DOHH2 (cell line): ENCODE measurements around the gene ELMOD3.
A peak's percentile ranks its signal among the peaks of the same experiment; 100 is the strongest.

Experiments used
- H3F3A ChIP-seq: fragments of 200-600 bp; sonication (generic), shearing (Covaris generic); 2 replicates; pipeline ENCODE4 v1.6.0; 2016; ENCODE audit warnings: antibody characterized with exemption, mild to moderate bottlenecking; ENCODE audit not compliant: control insufficient read depth, insufficient read depth
- H3K27ac ChIP-seq: fragments of 200-600 bp; sonication (generic); 2 replicates; pipeline ENCODE4 v1.5.1; 2014; ENCODE audit warnings: low read depth, mild to moderate bottlenecking, low read length, moderate library complexity
- H3K27me3 ChIP-seq: fragments of 200-600 bp; sonication (generic); 2 replicates; pipeline ENCODE4 v1.6.1; 2014; ENCODE audit warnings: mild to moderate bottlenecking, low read length, mixed read lengths; ENCODE audit not compliant: control insufficient read depth
- H3K36me3 ChIP-seq: fragments of 200-600 bp; sonication (generic); 2 replicates; pipeline ENCODE4 v1.6.1; 2014; ENCODE audit warnings: mild to moderate bottlenecking, low read length, moderate library complexity, mixed read lengths; ENCODE audit not compliant: control insufficient read depth
- H3K4me1 ChIP-seq: fragments of 200-600 bp; sonication (generic); 2 replicates; pipeline ENCODE4 v1.6.1; 2014; ENCODE audit warnings: mild to moderate bottlenecking, low read length, mixed read lengths; ENCODE audit not compliant: control insufficient read depth
- H3K4me2 ChIP-seq: fragments of 200-600 bp; sonication (generic); 2 replicates; pipeline ENCODE4 v1.6.0; 2014; ENCODE audit warnings: mild to moderate bottlenecking, low read length, moderate library complexity
- H3K4me3 ChIP-seq: fragments of 200-600 bp; sonication (generic); 2 replicates; pipeline ENCODE4 v1.5.1; 2014; ENCODE audit warnings: mild to moderate bottlenecking, low read length, mixed read lengths
- H3K79me2 ChIP-seq: fragments of 200-600 bp; sonication (generic); 2 replicates; pipeline ENCODE4 v1.6.1; 2014; ENCODE audit warnings: mild to moderate bottlenecking, low read length, mixed read lengths; ENCODE audit not compliant: control insufficient read depth
- H3K9me2 ChIP-seq: fragments of 200-600 bp; sonication (generic); replicated peaks from 2 replicates; pipeline ENCODE4 v1.6.1; 2014; ENCODE audit warnings: mild to moderate bottlenecking, low read length, mixed read lengths; ENCODE audit not compliant: control insufficient read depth
- H3K9me3 ChIP-seq: fragments of 200-600 bp; sonication (generic); 2 replicates; pipeline ENCODE4 v1.6.1; 2014; ENCODE audit warnings: antibody characterized with exemption, low read length, mixed read lengths; ENCODE audit not compliant: control insufficient read depth, insufficient read depth
- H4K20me1 ChIP-seq: fragments of 200-600 bp; sonication (generic); 2 replicates; pipeline ENCODE4 v1.6.0; 2014; ENCODE audit warnings: low read depth, mild to moderate bottlenecking, antibody characterized with exemption, low read length, moderate library complexity; ENCODE audit not compliant: control insufficient read depth, insufficient read depth
- EZH2phosphoT487 ChIP-seq: fragments of 200-600 bp; sonication (generic); IDR thresholded peaks from 2 replicates; pipeline ENCODE4 v1.6.1; 2017; ENCODE audit warnings: borderline replicate concordance, mild to moderate bottlenecking, antibody characterized with exemption, low read length, moderate library complexity, mixed read lengths
- TF ChIP-seq, protein P1 (sequence below): fragments of 200-600 bp; sonication (generic); IDR thresholded peaks from one replicate; pipeline ENCODE4 v1.5.1; 2014; ENCODE audit warnings: antibody characterized with exemption, mild to moderate bottlenecking, low read depth, low read length; ENCODE audit not compliant: poor library complexity, severe bottlenecking

The ELMOD3 gene

DNA sequence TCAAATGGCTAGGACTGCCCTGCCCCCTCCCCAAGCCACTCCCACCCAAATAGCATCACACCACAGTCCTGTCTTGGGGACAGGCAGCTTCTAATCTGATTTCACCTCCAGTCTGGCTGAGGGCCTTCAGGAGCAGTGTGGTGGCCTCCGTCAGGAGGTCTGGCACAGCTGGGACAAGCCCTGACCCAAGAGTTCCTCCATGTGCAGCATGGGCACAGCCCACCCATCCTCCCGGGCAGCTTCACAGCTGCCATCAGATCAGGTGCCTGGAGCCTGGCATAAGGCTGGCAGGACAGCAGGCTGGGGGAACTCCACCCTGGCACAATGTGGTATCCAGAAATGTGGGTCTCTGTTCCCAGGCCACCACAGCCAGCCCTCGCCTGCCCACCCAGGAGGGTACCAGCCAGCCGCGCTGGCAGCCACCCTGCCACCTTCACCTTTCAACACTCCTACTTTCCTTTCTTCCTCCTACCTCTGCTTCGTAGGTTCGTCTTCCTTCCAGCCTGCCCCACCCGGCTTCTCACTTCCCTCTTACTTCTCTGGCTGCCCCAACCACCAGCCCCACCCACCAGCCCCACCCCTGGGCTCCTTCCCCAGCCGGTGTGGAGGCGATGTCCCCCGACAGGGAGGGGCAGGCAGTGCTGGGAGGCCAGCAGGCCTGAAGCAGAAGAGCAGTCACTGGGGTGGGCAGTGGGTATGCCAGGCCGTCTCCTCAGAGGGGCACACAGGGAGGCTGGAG, 55.4 kb downstream of the ELMOD3 start, which contains the start of gene CAPG:
Gene CAPG (minus strand): TSS at position 522 of the 739 bp plus-strand sequence. CDS start 8,221 bp downstream, outside the sequence.
- peaks cover 20% of the 10 kb centered on the region for H3K27me3 ChIP-seq
- peak within 1 kb of the TSS; percentile 18; the same call in 1 of the 2 replicates for H3K4me3 ChIP-seq
- H3K9me3 ChIP-seq = no peaks in the 10 kb centered on the region
- H3K79me2 ChIP-seq = no peaks in the 10 kb centered on the region
- H3K9me2 ChIP-seq = no peaks in the 10 kb centered on the region
- H3K36me3 ChIP-seq = no peaks in the 10 kb centered on the region
- no peaks in the 10 kb centered on the region for H3F3A ChIP-seq
- no peak within 1 kb of the TSS for H3K27ac ChIP-seq
- peak within 1 kb of the TSS; percentile 37 for H3K4me2 ChIP-seq
- no peaks in the 10 kb centered on the region for H4K20me1 ChIP-seq
- no peak for TF ChIP-seq EZH2phosphoT487
- TF ChIP-seq, protein P1, sequence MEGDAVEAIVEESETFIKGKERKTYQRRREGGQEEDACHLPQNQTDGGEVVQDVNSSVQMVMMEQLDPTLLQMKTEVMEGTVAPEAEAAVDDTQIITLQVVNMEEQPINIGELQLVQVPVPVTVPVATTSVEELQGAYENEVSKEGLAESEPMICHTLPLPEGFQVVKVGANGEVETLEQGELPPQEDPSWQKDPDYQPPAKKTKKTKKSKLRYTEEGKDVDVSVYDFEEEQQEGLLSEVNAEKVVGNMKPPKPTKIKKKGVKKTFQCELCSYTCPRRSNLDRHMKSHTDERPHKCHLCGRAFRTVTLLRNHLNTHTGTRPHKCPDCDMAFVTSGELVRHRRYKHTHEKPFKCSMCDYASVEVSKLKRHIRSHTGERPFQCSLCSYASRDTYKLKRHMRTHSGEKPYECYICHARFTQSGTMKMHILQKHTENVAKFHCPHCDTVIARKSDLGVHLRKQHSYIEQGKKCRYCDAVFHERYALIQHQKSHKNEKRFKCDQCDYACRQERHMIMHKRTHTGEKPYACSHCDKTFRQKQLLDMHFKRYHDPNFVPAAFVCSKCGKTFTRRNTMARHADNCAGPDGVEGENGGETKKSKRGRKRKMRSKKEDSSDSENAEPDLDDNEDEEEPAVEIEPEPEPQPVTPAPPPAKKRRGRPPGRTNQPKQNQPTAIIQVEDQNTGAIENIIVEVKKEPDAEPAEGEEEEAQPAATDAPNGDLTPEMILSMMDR = no peak
- peaks cover 23% of the 10 kb centered on the region for H3K4me1 ChIP-seq

GRCh38 chr2:85410584-85411404, 56.2 kb downstream of the ELMOD3 start:
- Histone ChIP-seq H3K79me2 (no peaks in the 10 kb centered on the region), H3K4me3 (no peak overlapping the region), H3K27me3 (peaks cover 20% of the 10 kb centered on the region), H3K4me1 (peaks cover 23% of the 10 kb centered on the region), H3K4me2 (peak overlapping the region; percentile 37), H3K36me3 (no peaks in the 10 kb centered on the region), H3K9me2 (no peaks in the 10 kb centered on the region), H4K20me1 (no peaks in the 10 kb centered on the region), H3K27ac (no peak overlapping the region), H3K9me3 (no peaks in the 10 kb centered on the region), H3F3A (no peaks in the 10 kb centered on the region)
- TF ChIP-seq EZH2phosphoT487 = no peak
- TF ChIP-seq, protein P1 = no peak

DNA sequence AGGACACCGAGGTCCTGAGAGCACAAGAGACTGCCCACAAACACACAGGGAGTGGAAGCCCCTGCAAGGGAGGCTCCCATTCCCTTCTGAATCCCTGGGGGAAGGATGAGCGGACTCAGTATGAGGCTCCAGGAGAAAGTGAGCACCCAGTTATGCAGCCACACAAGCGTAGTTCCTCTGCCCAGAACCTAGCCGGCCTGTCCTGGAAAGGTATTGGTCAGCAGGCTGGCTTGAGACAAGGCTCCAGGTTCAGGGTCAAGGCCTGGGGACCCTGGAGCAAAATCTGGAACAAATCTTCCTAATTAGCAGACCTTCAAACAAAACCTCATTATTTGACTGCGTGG, 56.8 kb downstream of the ELMOD3 start:
- Histone ChIP-seq H3K27ac (no peak overlapping the region), H3K27me3 (peaks cover 20% of the 10 kb centered on the region), H3K9me3 (no peaks in the 10 kb centered on the region), H4K20me1 (no peaks in the 10 kb centered on the region), H3K79me2 (no peaks in the 10 kb centered on the region), H3K4me1 (peaks cover 23% of the 10 kb centered on the region), H3K4me3 (no peak overlapping the region), H3F3A (no peaks in the 10 kb centered on the region), H3K4me2 (no peak overlapping the region), H3K9me2 (no peaks in the 10 kb centered on the region), H3K36me3 (no peaks in the 10 kb centered on the region)
- no peak for TF ChIP-seq EZH2phosphoT487
- TF ChIP-seq, protein P1 = no peak
